Endometrium (tissue), 2 donors: ENCODE measurements around the gene PCSK9.
"Not testable (repeated sequence)": the region's sequence is repeated elsewhere in the genome, so short reads cannot be mapped to it uniquely, and the experiment has no call there.

Source experiments
- FAIRE-seq: peaks from 2 replicates; lab custom pipeline; 2012; peaks lifted over from hg19 to GRCh38; lab: Jason Lieb, UNC
- donor health status: control.
- donor health status: control.

Gene PCSK9

GRCh38 chr1:55010194-55010886 is 29.0 kb upstream of the PCSK9 start:
- FAIRE-seq = no peak

- FAIRE-seq = no peak
Observed at GRCh38 chr1:55010887-55011217, 28.5 kb upstream of the PCSK9 start.

GRCh38 chr1:55012661-55013060 is 26.7 kb upstream of the PCSK9 start:
- FAIRE-seq = no peak

GRCh38 chr1:55015123-55015522 is 24.2 kb upstream of the PCSK9 start:
- FAIRE-seq = no peak

GRCh38 chr1:55015731-55016620 is 23.4 kb upstream of the PCSK9 start:
- no peak for FAIRE-seq

- FAIRE-seq = no peak
Observed at GRCh38 chr1:55018395-55018794, 21.0 kb upstream of the PCSK9 start.

- no peak for FAIRE-seq
Observed at GRCh38 chr1:55021942-55022546, 17.3 kb upstream of the PCSK9 start.

GRCh38 chr1:55024163-55024562 is 15.2 kb upstream of the PCSK9 start:
- not testable (repeated sequence) for FAIRE-seq

- FAIRE-seq = not testable (repeated sequence)
Observed at GRCh38 chr1:55026682-55027081, 12.7 kb upstream of the PCSK9 start.

- FAIRE-seq = not testable (repeated sequence)
Observed at GRCh38 chr1:55031098-55031497, 8.2 kb upstream of the PCSK9 start.

- FAIRE-seq = no peak
Observed at GRCh38 chr1:55033265-55033614, 6.1 kb upstream of the PCSK9 start.

GRCh38 chr1:55034476-55035133 is 4.7 kb upstream of the PCSK9 start:
- no peak for FAIRE-seq

- no peak for FAIRE-seq
Observed at GRCh38 chr1:55035904-55036303, 3.4 kb upstream of the PCSK9 start.

GRCh38 chr1:55037733-55038551 is 1.4 kb upstream of the PCSK9 start:
- FAIRE-seq = no peak

- no peak for FAIRE-seq
Observed at GRCh38 chr1:55038552-55038838, 853 bp upstream of the PCSK9 start.

GRCh38 chr1:55038974-55039341 is 390 bp upstream of the PCSK9 start:
- FAIRE-seq = no peak

- no peak for FAIRE-seq
Observed at GRCh38 chr1:55040083-55040932, 960 bp downstream of the PCSK9 start.

- FAIRE-seq = no peak
Observed at GRCh38 chr1:55040933-55041494, 1.7 kb downstream of the PCSK9 start.

- FAIRE-seq = no peak
Observed at GRCh38 chr1:55041613-55042012, 2.3 kb downstream of the PCSK9 start.

GRCh38 chr1:55043011-55043410 is 3.7 kb downstream of the PCSK9 start:
- no peak for FAIRE-seq

GRCh38 chr1:55043726-55044125 is 4.4 kb downstream of the PCSK9 start:
- FAIRE-seq = no peak
